Memory B cell (primary cell): ENCODE measurements around the gene NUTF2.
A peak's percentile ranks its signal among the peaks of the same experiment; 100 is the strongest.

Experiments used
- ATAC-seq: fragments of 150-1000 bp; cut with Tn5 transposase; 2 replicates; pipeline ENCODE4 v1.10.0; 2021; ENCODE audit warnings: low read depth, mild to moderate bottlenecking, moderate library complexity
- DNase-seq, 2 donors: peaks; one replicate each; pipeline ENCODE4 v3.0.0; 2022; ENCODE audit warnings: low spot score in 2 of 2
- H3K27ac Mint-ChIP-seq: one replicate; pipeline ENCODE4 v1.8.0; 2022; ENCODE audit warnings: mild to moderate bottlenecking, moderate library complexity, mixed read lengths
- H3K27me3 Mint-ChIP-seq: one replicate; pipeline ENCODE4 v1.8.0; 2022; ENCODE audit warnings: mixed read lengths
- H3K36me3 Mint-ChIP-seq: one replicate; pipeline ENCODE4 v1.8.0; 2022; ENCODE audit warnings: mild to moderate bottlenecking, mixed read lengths
- H3K4me1 Mint-ChIP-seq: one replicate; pipeline ENCODE4 v1.8.0; 2022; ENCODE audit warnings: mixed read lengths
- H3K4me3 Mint-ChIP-seq: one replicate; pipeline ENCODE4 v1.8.0; 2022; ENCODE audit warnings: mild to moderate bottlenecking, moderate library complexity, mixed read lengths
- H3K9me3 Mint-ChIP-seq: one replicate; pipeline ENCODE4 v1.8.0; 2022; ENCODE audit warnings: mixed read lengths

Gene NUTF2

DNA sequence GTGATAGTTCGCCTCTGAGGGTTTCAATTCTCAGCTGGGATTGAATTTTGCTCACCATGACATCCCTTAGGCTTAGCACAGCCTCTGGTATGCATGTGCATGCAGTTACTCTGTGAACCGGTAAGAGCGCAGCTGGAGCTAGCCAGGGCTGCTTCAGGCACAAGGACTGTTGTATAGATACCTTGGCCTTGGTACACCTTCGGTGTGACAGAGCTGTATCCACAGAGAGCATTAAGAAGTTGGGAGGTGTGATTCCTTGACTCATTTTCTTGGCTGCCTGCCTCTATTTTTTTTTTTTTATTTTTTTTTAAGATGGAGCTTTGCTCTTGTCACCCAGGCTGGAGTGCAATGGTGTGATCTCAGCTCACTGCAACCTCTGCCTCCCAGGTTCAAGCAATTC, 2.2 kb upstream of the NUTF2 start:
- peak overlapping the region; percentile 29 for H3K4me3 Mint-ChIP-seq
- no peaks in the 10 kb centered on the region for H3K27me3 Mint-ChIP-seq
- ATAC-seq (no peak), DNase-seq (no peak)
- no peak overlapping the region for H3K27ac Mint-ChIP-seq
- peaks cover 26% of the 10 kb centered on the region for H3K4me1 Mint-ChIP-seq
- H3K9me3 Mint-ChIP-seq: no peaks in the 10 kb centered on the region
- no peaks in the 10 kb centered on the region for H3K36me3 Mint-ChIP-seq

GRCh38 chr16:67845291-67846062, 1.3 kb upstream of the NUTF2 start:
- H3K9me3 Mint-ChIP-seq: no peaks in the 10 kb centered on the region
- peak overlapping the region; percentile 88 for H3K27ac Mint-ChIP-seq
- peak overlapping the region; percentile 90 for H3K4me3 Mint-ChIP-seq
- ATAC-seq: no peak
- peaks cover 26% of the 10 kb centered on the region for H3K4me1 Mint-ChIP-seq
- no peaks in the 10 kb centered on the region for H3K27me3 Mint-ChIP-seq
- H3K36me3 Mint-ChIP-seq: no peaks in the 10 kb centered on the region
- no peak for DNase-seq

- DNase-seq (no peak), ATAC-seq (no peak)
- Mint-ChIP-seq H3K9me3 (no peaks in the 10 kb centered on the region), H3K4me1 (peaks cover 26% of the 10 kb centered on the region), H3K27ac (peak overlapping the region; percentile 88), H3K36me3 (no peaks in the 10 kb centered on the region), H3K27me3 (no peaks in the 10 kb centered on the region), H3K4me3 (peak overlapping the region; percentile 90)
These were observed 742 bp upstream of the NUTF2 start for GRCh38 chr16:67846063-67846319.

- ATAC-seq (peak; percentile 57), DNase-seq (no peak)
- H3K4me3 Mint-ChIP-seq: peak within 1 kb of the TSS; percentile 90
- H3K36me3 Mint-ChIP-seq: no peaks in the 10 kb centered on the region
- H3K27ac Mint-ChIP-seq: peak within 1 kb of the TSS; percentile 88
- no peaks in the 10 kb centered on the region for H3K9me3 Mint-ChIP-seq
- no peaks in the 10 kb centered on the region for H3K27me3 Mint-ChIP-seq
- H3K4me1 Mint-ChIP-seq: peaks cover 25% of the 10 kb centered on the region
These were observed 530 bp downstream of the NUTF2 start, which contains the start of gene CENPT for GRCh38 chr16:67847064-67847861. TSS of gene CENPT (minus strand) at chr16:67847693. CDS start at chr16:67833859, 13,834 bp downstream.

DNA sequence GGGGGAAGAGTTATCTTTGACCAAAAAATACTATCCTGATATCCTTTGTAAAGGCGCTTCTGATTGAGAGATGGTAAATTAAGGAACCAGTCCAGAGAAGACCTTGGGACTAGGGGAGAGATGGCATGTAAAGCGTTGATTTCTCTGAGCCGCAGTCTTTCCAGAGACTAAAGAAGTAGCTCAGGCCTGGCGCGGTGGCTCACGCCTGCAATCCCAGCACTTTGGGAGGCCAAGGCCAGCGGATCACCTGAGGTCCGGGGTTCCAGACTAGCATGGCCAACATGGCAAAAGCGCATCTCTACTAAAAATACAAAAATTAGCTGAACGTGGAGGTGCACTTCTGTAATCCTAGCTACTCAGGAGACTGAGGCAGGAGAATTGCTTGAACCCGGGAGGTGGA, 1.4 kb downstream of the NUTF2 start:
- ATAC-seq: no peak
- H3K36me3 Mint-ChIP-seq: no peaks in the 10 kb centered on the region
- no peak overlapping the region for H3K27ac Mint-ChIP-seq
- peak overlapping the region; percentile 79 for H3K4me3 Mint-ChIP-seq
- no peak for DNase-seq
- peaks cover 25% of the 10 kb centered on the region for H3K4me1 Mint-ChIP-seq
- no peaks in the 10 kb centered on the region for H3K27me3 Mint-ChIP-seq
- H3K9me3 Mint-ChIP-seq: no peaks in the 10 kb centered on the region

- H3K27me3 Mint-ChIP-seq: no peaks in the 10 kb centered on the region
- no peak overlapping the region for H3K27ac Mint-ChIP-seq
- H3K36me3 Mint-ChIP-seq: no peaks in the 10 kb centered on the region
- peaks cover 22% of the 10 kb centered on the region for H3K4me1 Mint-ChIP-seq
- H3K9me3 Mint-ChIP-seq: no peaks in the 10 kb centered on the region
- no peak for DNase-seq
- no peak for ATAC-seq
- H3K4me3 Mint-ChIP-seq: no peak overlapping the region
These were observed 6.9 kb downstream of the NUTF2 start for GRCh38 chr16:67853670-67854069.

DNA sequence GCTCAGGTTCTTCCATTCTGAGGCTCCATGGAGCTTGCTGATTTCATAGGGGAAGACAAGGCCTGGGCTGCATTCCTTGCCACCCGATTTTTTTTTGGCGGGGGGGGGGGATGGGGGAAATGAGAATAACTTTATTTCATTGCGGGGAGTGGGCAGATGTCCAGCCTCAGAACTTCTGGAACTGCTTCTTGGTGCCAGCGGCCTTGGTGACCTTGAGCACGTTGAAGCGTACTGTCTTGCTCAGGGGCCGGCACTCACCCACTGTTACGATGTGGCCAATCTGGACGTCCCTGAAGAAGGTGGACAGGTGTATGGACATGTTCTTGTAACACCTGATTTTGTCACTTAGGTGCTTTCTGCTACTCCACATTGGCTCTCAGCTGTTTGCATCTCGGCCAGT, 9.1 kb downstream of the NUTF2 start:
- DNase-seq (no peak), ATAC-seq (no peak)
- H3K9me3 Mint-ChIP-seq: no peaks in the 10 kb centered on the region
- H3K4me1 Mint-ChIP-seq: peaks cover 19% of the 10 kb centered on the region
- H3K36me3 Mint-ChIP-seq: no peaks in the 10 kb centered on the region
- H3K27ac Mint-ChIP-seq: no peak overlapping the region
- no peaks in the 10 kb centered on the region for H3K27me3 Mint-ChIP-seq
- no peak overlapping the region for H3K4me3 Mint-ChIP-seq

- peaks cover 24% of the 10 kb centered on the region for H3K4me1 Mint-ChIP-seq
- DNase-seq: no peak
- no peak overlapping the region for H3K4me3 Mint-ChIP-seq
- H3K9me3 Mint-ChIP-seq: no peaks in the 10 kb centered on the region
- H3K27me3 Mint-ChIP-seq: no peaks in the 10 kb centered on the region
- H3K36me3 Mint-ChIP-seq: no peaks in the 10 kb centered on the region
- ATAC-seq: no peak
- no peak overlapping the region for H3K27ac Mint-ChIP-seq
These were observed 10.3 kb downstream of the NUTF2 start for GRCh38 chr16:67856927-67857546.

DNA sequence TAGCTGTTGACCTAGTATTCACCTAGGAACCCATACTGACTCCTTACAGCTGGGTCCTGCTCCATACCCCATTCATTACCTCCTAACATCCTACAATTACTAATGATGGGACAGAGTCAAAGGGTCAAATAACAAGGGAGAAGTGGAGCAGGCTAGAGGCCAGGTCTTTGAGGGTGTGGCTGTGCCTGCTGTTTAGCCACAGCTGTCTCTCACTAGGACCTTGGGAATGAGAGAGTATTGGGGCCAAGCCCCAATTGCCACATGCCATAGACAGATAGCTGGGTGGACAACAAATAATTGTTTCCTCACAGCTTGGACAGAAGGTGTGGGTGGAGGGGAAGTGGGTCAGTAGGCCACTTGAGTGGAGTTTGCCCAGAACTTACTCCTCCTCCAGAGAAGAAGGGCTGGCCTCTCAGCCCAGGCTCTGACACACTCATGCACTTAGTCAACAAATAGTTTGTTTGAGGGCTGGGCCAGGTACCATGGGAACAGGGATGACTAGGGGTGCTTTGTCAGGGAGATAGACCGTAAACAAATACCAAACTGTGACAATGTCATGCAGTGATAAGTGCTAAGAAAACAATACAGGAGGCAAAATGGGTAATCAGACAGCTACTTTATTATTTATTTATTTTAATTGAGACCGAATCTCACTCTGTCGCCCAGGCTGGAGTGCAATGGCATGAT, 11.0 kb downstream of the NUTF2 start:
- no peaks in the 10 kb centered on the region for H3K27me3 Mint-ChIP-seq
- H3K36me3 Mint-ChIP-seq: no peaks in the 10 kb centered on the region
- H3K4me3 Mint-ChIP-seq: no peak overlapping the region
- peak overlapping the region; percentile 17 for H3K27ac Mint-ChIP-seq
- ATAC-seq: no peak
- no peaks in the 10 kb centered on the region for H3K9me3 Mint-ChIP-seq
- H3K4me1 Mint-ChIP-seq: peaks cover 24% of the 10 kb centered on the region
- DNase-seq: no peak

DNA sequence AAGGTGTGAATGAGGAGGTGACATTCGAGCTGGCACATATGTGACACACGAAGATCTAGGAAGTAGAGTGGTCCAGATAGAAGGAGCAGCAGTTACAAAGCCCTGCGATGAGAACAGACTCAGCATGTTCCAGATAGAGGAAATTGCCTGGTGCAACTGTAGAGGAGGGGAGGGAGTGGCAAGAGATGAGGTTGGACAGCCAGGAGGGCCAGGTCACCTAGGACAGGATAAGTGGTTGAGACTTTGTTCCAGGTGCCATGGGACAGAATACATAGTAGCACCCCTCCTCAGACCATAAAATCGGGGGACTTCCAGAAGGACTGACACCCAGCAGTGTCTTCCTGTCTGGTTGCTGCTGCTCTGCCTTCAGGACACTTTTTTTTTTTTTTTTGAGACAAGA, 11.8 kb downstream of the NUTF2 start:
- no peak for ATAC-seq

DNA sequence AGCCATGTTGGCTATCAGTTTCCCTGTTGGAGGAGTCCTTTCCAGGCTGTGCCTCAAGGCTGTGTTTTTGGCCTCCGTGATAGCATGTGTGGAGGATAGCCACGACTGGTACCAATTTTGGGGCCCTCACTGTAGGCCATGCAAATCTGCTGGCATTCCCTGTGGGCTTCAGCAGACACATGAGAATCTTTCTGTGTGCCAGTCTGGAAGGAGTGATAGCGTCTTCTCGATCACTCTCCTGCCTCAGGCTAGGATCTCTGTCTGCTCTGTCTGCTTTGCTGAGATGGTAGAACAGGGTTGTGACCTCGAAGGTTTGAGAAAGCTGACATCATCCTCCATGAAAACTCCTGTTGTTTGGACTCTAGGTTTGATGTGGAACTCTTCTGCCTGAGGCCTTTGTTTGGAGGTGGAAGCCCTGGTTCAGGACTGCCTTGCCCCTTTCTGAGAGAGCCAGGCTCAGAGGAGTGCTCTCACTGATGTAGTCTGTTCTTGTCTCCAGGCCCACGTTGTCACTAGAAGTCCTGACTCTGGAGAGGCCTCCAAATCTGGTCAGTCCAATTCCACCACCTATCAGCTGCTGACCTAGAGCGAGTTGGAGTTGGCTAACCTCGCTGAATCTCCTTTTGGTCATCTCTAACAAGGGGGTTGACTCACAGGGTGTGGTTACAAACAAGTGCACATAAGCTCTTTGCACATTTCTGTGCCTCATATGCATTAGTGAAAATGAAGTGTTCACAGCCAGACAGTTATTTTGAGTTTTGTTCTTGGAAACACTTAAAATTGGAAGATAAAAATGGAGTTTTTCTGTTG, 14.1 kb downstream of the NUTF2 start:
- no peak for DNase-seq
- Mint-ChIP-seq H3K9me3 (no peaks in the 10 kb centered on the region), H3K4me1 (peaks cover 19% of the 10 kb centered on the region), H3K4me3 (no peak overlapping the region), H3K27me3 (no peaks in the 10 kb centered on the region), H3K36me3 (no peaks in the 10 kb centered on the region), H3K27ac (no peak overlapping the region)
- ATAC-seq: no peak

More for the DNA sequence above, 11.8 kb downstream of the NUTF2 start:
- no peaks in the 10 kb centered on the region for H3K36me3 Mint-ChIP-seq
- no peak overlapping the region for H3K4me3 Mint-ChIP-seq
- peaks cover 24% of the 10 kb centered on the region for H3K4me1 Mint-ChIP-seq
- H3K27ac Mint-ChIP-seq: peak overlapping the region; percentile 17
- no peaks in the 10 kb centered on the region for H3K9me3 Mint-ChIP-seq
- no peaks in the 10 kb centered on the region for H3K27me3 Mint-ChIP-seq
- DNase-seq: no peak

DNA sequence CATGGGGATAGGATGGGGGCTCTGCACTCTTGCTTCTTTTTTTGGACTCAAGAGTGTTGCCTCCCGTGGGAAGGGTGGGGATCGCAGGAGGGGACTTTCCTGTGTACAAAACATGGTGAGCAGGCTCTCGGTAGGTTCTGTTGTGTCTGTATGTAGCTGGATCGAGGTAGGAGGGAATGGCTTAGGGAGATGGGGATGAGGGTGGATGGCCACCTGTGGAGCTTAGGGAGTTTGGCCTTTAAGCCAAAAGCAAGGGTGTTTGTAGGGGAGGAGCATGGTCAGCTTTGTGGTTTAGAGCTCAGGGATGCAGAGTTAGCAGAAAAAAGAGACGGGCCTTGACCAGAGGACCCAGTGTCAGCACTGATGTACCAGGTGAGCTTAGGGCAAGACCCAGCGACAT, 15.1 kb downstream of the NUTF2 start:
- H3K4me3 Mint-ChIP-seq: no peak overlapping the region
- H3K4me1 Mint-ChIP-seq: peaks cover 19% of the 10 kb centered on the region
- ATAC-seq (no peak), DNase-seq (no peak)
- H3K27me3 Mint-ChIP-seq: no peaks in the 10 kb centered on the region
- H3K36me3 Mint-ChIP-seq: no peaks in the 10 kb centered on the region
- H3K27ac Mint-ChIP-seq: no peak overlapping the region
- no peaks in the 10 kb centered on the region for H3K9me3 Mint-ChIP-seq
